PFSK-1 (cell line): ENCODE results near the gene PSMA3.

Experiments used
- POLR2AphosphoS5 ChIP-seq: IDR thresholded peaks from 2 replicates; pipeline ENCODE4 v1.6.1; 2012; ENCODE audit warnings: low read depth, mild to moderate bottlenecking, control low read depth, low read length, moderate library complexity
- TAF1 ChIP-seq: IDR thresholded peaks from 2 replicates; pipeline ENCODE4 v1.6.1; 2012; ENCODE audit warnings: low read length, control low read depth, borderline replicate concordance; ENCODE audit not compliant: insufficient read depth

DNA sequence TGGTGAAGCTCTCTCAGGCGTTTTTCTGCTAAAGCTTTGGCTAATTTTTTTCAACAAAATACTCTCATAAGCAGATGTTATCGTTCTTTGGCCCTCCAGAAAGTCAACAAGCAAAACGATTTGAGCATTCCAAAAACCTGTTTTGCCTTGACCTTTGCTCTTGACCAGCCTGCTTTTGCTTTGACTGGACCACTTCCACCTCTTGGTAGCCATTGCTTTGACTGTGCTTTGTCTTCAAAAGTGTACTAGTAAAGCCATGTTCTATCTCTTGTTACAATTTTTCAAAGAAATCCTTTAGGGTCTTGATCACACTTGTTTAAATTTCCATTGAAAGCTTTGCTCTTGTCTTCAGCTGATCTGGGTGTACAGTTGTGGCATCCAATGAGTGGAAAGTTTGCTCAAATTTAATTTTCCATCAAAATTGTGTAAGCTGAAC, 43.0 kb downstream of the PSMA3 start:
- TF ChIP-seq TAF1 (no peak), POLR2AphosphoS5 (no peak)
